Fibroblast of lung (primary cell): ENCODE data around the gene PTX4.

Experiments used
- EZH2 ChIP-seq: IDR thresholded peaks from 2 replicates; pipeline ENCODE4 v1.5.1; 2012; ENCODE audit warnings: low read length, control low read depth, mild to moderate bottlenecking; ENCODE audit errors: missing control alignments
- TF ChIP-seq, protein P1 (sequence below), 2 donors: IDR thresholded peaks in 1 of 2; conservative IDR thresholded peaks in 1 of 2; 1 replicate in 1 of 2; 2 replicates in 1 of 2; pipeline ENCODE4 v1.5.1; 2011 to 2012; ENCODE audit warnings: low read length in 2 of 2, control low read depth in 1 of 2, inconsistent platforms in 1 of 2, low read depth in 1 of 2, mild to moderate bottlenecking in 1 of 2

DNA sequence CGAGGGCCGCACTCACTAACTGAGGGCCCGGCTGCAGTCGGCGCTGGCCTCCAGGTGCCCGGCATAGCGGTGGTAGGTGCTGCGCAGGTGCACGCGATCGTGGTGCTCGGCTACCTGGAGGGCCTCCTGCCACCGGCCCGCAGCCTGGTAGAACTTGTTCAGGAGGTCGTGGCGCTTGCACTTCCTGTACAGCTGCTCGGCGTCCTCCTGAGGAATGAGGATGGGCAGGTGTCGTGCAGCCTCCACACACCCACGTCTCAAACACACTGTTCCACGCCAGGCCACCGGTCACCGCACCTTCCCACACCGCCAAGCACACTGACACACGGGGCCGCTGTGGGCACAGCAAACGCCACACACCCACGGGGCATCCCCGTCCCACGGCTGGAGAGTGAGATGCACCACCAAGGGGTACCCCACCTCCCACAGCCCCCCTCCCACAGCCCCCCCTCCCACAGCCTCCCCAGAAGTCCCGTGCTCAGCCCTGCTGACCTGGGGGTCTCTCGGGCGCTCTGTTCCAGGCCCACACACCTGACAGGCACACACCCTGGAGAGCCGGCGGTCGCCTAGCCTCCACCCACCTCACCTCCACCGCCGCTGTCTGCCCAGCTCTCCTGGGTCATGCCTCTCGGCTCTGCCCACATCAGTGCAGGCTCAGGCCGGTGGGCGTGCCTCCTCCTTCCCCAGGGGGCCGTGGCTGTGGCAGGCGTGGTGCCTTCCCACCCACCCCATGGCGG is 37.3 kb upstream of the PTX4 start:
- TF ChIP-seq, protein P1, sequence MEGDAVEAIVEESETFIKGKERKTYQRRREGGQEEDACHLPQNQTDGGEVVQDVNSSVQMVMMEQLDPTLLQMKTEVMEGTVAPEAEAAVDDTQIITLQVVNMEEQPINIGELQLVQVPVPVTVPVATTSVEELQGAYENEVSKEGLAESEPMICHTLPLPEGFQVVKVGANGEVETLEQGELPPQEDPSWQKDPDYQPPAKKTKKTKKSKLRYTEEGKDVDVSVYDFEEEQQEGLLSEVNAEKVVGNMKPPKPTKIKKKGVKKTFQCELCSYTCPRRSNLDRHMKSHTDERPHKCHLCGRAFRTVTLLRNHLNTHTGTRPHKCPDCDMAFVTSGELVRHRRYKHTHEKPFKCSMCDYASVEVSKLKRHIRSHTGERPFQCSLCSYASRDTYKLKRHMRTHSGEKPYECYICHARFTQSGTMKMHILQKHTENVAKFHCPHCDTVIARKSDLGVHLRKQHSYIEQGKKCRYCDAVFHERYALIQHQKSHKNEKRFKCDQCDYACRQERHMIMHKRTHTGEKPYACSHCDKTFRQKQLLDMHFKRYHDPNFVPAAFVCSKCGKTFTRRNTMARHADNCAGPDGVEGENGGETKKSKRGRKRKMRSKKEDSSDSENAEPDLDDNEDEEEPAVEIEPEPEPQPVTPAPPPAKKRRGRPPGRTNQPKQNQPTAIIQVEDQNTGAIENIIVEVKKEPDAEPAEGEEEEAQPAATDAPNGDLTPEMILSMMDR (conservative IDR thresholded peaks at IDR 0.05 in 1 of 2, IDR thresholded peaks at IDR 0.05 in 1 of 2; ENCODE audit: low read depth in 1 of 2, low read length in 2 of 2) = no peak
- no peak for TF ChIP-seq EZH2
